Fibroblast of the aortic adventitia (primary cell): Measurements from ENCODE around the gene NCKAP5. TPM values are rescaled to one million over a fixed set of nuclear protein-coding genes. Genes with fewer than 3 reads are reported as not detected.

Experiments used
- DNase-seq: peaks from one replicate; pipeline ENCODE4 v3.0.0-alpha.2; 2010; ENCODE audit warnings: low read depth
- H3K4me3 ChIP-seq: 2 replicates; pipeline ENCODE4 v1.5.1; 2011; ENCODE audit warnings: low read depth, mild to moderate bottlenecking, control low read depth, low read length, moderate library complexity
- CTCF ChIP-seq: IDR thresholded peaks from 2 replicates; pipeline ENCODE4 v1.5.1; 2011; ENCODE audit warnings: mild to moderate bottlenecking, low read length, control low read depth, inconsistent platforms; ENCODE audit not compliant: insufficient read depth
- total RNA-seq: library from RNA; depleted of rRNA; stranded (reverse); fragments of >200 nt; gene quantifications from 2 replicates; pipeline ENCODE4 v1.2.3, GENCODE V29; 2012; ENCODE audit warnings: low replicate concordance

The NCKAP5 gene
- total RNA-seq, 1 donor, result 4.4 TPM

GRCh38 chr2:132697556-132698205 lies 870.6 kb downstream of the NCKAP5 start:
- TF ChIP-seq CTCF, result no peak
- no peak overlapping the region for H3K4me3 ChIP-seq
- DNase-seq, result no peak

DNA sequence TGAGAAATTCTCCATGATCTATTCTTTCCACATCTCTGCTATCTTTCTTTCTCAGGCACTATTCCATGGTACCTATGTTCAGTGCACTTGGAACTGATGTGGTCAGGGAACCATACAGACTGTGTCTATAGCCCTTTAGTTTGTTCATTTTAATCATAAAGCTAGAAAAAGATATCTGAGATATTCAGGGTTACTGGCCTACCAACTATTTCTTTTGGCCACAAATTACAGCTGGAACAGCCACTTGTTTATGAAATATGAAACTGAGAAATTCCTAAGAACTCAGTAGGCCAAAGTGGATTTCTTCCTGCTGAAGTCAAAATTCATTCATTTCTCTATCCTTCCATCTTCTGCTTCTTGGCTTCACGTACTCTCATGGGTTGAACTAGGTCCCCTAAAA lies 875.4 kb downstream of the NCKAP5 start:
- H3K4me3 ChIP-seq, result no peak overlapping the region
- TF ChIP-seq CTCF, result no peak
- DNase-seq, result peak; percentile 73

- no peak overlapping the region for H3K4me3 ChIP-seq
- DNase-seq, result peak; percentile 53
- no peak for TF ChIP-seq CTCF
Observed at GRCh38 chr2:132691556-132691955, 876.7 kb downstream of the NCKAP5 start.

DNA sequence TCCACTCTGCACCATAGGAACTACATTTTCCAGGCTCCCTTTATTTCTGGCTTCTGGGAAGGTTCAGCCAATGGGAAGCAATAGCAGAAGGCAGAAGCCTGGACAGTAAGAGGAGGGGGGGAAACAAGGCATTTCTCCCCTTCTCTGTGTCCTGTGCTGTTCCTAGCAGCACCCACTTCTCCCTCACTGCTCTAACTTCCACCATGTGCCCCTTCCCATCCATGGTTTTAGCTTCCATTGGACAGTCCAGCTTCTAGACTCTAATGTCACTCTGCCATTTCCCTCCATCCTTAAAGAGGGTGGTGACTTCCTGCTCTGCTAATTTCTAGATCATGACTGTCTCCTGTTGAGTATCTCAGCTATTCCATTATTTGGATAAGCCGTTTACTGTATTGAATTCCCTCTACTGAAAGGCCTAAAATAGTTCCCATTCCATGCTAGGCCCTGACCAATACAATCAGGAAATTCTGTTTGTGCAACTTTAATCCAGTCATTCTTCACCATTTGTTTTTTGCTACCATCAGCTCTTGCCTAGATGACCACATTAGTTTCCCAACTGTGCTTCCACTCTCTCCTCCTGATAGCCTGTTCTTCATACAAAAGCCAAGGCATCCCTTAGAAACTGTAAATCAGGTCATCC lies 877.5 kb downstream of the NCKAP5 start:
- peak; percentile 44 for DNase-seq

GRCh38 chr2:132681766-132682165 lies 886.5 kb downstream of the NCKAP5 start:
- no peak for TF ChIP-seq CTCF
- H3K4me3 ChIP-seq, result no peak overlapping the region
- DNase-seq, result peak; percentile 42

More for the DNA sequence above, 877.5 kb downstream of the NCKAP5 start:
- TF ChIP-seq CTCF, result no peak
- no peak overlapping the region for H3K4me3 ChIP-seq

DNA sequence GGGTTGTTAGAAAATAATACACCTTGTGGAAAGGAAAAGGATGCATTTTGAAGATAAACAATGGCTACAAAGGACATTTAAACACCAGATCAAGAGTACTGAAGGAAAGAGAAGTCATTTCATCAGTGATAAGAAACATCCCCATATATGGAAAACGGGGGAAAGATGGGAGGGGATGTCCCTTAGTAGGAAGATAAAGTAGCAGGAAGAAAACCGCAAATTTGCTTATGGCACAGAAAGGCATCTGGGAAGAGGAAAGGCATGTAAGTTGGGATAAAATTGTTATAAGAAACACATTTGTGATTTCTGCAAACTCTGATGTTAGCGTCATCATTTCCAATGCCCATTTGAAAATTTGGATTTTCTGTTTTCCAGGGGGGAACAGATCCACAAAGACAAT lies 887.7 kb downstream of the NCKAP5 start:
- no peak overlapping the region for H3K4me3 ChIP-seq
- no peak for DNase-seq
- no peak for TF ChIP-seq CTCF

DNA sequence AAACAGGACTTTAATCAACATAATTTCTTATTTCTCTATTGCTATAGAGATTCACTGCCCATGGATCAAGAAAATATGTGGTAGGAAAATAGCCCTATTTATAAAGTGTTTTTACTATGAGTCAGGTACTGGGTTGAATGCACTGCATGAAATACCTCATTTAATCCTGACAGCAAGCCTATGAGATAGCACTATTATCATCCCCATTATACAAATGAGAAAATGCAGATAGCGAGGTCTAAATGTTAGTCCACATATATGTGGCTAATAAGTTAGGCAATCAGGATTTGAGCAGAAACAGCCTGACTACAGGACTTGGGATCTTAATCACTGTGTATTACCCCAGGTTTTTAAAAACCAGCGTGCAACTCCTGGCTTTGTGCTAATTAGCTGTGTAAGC lies 889.8 kb downstream of the NCKAP5 start:
- no peak for TF ChIP-seq CTCF
- H3K4me3 ChIP-seq, result no peak overlapping the region
- peak; percentile 51 for DNase-seq
